Stimulated activated CD4-positive, alpha-beta T cell treated with anti-CD3 and anti-CD28 coated beads, Interleukin-4, amount 100 ng/mL, for 4 hours (primary cell): Measurements from ENCODE around the gene GRN.
"Not testable (repeated sequence)": the region's sequence is repeated elsewhere in the genome, so short reads cannot be mapped to it uniquely, and the experiment has no call there.

Experiments used
- DNase-seq, 2 experiments: peaks; one replicate each; pipeline ENCODE4 v3.0.0-alpha.2; 2020

Gene GRN

DNA sequence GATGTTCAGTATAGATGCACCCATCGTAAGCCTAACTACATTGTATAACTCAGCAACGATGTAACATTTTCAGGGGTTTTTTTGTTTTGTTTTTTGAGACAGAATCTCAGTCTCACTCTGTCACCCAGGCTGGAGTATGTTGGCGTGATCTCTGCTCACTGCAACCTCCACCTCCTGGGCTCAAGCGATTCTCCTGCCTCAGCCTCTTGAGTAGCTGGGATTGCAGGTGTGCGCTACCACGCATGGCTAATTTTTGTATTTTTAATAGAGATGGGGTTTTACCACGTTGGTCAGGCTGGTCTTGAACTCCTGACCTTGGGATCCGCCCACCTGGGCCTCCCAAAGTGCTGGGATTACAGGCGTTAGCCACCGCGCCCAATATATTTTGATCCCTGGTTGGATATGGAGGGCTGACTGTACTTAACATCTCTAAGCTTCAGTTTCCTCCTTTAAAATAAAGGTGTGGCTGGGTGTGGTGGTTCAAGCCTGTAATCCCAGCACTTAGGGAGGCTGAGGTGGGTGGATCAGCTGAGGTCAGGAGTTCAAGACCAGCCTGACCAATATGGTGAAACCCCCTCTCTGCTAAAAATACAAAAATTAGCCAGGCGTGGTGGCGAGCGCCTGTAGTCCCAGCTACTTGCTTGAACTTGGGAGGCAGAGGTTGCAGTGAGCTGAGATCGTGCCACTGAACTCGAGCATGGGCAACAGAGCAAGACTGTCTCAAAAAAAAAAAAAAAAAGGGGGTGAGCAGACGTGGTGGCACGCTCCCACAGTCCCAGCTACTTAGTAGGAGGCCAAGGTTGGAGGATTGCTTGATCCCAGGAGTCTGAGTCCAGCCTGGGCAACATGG lies 2.3 kb downstream of the GRN start:
- DNase-seq: not testable (repeated sequence)

DNA sequence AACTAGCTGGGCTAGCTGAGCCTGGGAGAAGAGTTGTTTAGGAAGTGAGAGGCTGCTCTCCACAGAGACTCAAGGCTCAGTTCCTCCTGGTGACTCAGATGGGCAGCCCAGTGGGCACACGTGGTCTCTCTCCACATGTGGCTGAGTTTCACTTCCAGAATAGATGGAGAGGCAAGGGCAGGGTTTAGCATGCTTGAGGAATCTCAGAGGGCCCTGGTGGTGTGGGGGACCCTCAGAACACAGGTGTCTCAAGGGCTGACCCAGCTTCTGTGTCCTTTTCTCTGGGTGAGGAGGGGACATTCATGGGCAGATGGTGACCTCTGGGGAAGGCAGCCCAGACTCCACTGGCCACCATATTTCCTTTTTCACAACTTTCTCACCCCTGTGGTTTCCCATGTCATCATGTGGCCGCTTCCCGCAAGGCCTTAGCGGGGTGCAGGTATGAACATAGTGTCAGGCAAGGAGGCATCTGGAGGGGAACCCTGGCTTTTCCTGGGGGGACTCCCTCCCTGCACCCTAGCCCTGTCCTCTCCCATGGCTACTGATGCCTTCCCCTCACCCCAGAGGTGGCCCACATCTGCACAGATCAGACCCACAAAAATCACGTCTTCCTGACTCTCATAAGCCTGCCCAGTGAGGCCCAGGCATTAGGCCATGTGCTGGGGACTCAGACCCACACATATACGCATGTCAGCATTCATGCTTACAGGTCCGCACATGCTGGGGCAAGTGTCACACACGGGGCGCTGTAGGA lies 3.3 kb downstream of the GRN start:
- no peak for DNase-seq

DNA sequence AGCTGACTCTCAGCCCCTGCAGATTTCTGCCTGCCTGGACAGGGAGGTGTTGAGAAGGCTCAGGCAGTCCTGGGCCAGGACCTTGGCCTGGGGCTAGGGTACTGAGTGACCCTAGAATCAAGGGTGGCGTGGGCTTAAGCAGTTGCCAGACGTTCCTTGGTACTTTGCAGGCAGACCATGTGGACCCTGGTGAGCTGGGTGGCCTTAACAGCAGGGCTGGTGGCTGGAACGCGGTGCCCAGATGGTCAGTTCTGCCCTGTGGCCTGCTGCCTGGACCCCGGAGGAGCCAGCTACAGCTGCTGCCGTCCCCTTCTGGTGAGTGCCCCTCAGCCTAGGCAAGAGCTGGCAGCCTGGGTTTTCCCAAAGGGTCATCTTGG lies 3.9 kb downstream of the GRN start:
- DNase-seq: no peak

DNA sequence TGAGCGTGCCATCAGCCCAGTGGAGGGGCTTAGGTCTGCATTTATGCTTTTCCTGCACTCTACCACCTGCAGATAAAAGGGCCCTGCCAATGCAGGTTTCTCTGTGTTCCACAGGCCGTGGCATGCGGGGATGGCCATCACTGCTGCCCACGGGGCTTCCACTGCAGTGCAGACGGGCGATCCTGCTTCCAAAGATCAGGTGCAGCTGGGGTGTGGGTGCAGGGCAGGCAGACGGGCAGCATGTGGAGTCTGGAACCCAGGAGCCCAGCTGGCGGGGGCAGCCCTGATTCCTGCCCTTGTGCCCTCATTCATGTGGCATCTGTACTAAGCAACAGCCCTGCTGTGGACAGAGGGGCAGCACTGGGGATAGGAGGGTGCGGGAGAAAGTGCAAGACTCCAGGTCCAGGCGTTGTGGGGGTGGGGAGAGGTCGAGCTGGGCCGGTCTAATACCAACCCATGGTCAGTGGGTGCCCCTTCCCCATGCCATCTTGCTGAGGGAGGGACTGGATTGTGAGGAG lies 4.5 kb downstream of the GRN start:
- no peak for DNase-seq

DNA sequence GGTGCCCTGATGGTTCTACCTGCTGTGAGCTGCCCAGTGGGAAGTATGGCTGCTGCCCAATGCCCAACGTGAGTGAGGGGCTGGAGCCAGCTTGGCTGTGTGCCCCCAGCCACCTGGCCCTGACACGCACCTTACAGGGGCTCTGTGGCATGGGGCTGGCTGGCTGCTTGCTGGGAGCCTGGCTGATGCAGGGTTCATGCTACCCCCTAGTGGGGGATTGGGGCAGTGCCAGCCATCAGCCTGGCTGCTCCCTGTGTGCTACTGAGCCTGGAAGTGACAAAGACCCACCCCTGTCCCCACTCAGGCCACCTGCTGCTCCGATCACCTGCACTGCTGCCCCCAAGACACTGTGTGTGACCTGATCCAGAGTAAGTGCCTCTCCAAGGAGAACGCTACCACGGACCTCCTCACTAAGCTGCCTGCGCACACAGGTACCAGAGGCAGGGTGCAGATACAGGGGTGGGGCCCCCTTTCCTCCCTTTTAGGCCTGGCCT lies 5.7 kb downstream of the GRN start:
- DNase-seq: peak; percentile 67 to 75

DNA sequence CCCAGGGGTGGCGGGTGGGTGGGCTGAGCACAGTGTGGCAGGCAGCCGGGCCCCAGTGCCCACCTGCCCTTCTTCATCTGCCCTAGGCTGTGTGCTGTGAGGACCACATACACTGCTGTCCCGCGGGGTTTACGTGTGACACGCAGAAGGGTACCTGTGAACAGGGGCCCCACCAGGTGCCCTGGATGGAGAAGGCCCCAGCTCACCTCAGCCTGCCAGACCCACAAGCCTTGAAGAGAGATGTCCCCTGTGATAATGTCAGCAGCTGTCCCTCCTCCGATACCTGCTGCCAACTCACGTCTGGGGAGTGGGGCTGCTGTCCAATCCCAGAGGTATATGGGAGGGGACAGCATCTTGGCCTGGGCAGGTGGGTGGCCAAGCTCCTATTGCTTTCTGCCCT lies 6.4 kb downstream of the GRN start:
- DNase-seq: no peak

DNA sequence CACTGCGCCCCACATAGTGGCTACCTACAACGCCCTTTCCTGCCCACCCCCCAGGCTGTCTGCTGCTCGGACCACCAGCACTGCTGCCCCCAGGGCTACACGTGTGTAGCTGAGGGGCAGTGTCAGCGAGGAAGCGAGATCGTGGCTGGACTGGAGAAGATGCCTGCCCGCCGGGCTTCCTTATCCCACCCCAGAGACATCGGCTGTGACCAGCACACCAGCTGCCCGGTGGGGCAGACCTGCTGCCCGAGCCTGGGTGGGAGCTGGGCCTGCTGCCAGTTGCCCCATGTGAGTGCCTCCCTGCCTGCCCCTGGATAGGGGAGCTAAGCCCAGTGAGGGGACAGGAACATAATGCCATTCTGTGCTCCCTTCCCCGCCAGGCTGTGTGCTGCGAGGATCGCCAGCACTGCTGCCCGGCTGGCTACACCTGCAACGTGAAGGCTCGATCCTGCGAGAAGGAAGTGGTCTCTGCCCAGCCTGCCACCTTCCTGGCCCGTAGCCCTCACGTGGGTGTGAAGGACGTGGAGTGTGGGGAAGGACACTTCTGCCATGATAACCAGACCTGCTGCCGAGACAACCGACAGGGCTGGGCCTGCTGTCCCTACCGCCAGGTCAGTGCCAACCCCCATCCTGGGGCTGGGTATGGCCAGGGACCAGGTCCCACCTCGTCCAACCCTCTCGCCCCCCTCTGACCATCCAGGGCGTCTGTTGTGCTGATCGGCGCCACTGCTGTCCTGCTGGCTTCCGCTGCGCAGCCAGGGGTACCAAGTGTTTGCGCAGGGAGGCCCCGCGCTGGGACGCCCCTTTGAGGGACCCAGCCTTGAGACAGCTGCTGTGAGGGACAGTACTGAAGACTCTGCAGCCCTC lies 7.1 kb downstream of the GRN start:
- no peak for DNase-seq

DNA sequence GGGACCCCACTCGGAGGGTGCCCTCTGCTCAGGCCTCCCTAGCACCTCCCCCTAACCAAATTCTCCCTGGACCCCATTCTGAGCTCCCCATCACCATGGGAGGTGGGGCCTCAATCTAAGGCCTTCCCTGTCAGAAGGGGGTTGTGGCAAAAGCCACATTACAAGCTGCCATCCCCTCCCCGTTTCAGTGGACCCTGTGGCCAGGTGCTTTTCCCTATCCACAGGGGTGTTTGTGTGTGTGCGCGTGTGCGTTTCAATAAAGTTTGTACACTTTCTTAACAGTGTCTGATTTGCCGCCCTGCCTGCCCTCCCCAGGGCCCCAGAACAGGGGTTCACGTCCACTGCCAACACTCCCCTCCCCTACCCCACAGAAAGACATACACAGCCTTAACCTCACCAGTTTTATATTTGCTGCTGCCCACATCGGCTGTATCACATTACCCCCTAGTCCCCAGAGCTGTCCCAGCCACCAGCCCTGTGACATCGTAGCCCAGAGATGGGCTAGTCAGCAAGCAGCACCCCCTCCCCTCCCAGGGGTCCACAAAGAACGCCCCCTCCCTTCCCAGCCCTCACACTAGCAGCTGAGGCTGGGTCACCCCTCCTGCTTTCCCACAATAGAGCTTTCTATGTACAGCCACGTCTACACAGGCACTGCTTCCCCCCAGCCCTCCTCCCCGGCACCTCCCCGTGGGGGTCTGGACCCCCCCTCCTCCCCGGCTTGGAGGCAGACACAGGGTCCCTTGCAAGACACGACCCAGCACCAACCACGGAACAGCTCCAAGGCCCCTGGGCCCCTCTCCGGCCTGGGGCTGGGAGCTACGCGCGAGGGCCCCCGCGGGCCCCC lies 7.9 kb downstream of the GRN start:
- no peak for DNase-seq

DNA sequence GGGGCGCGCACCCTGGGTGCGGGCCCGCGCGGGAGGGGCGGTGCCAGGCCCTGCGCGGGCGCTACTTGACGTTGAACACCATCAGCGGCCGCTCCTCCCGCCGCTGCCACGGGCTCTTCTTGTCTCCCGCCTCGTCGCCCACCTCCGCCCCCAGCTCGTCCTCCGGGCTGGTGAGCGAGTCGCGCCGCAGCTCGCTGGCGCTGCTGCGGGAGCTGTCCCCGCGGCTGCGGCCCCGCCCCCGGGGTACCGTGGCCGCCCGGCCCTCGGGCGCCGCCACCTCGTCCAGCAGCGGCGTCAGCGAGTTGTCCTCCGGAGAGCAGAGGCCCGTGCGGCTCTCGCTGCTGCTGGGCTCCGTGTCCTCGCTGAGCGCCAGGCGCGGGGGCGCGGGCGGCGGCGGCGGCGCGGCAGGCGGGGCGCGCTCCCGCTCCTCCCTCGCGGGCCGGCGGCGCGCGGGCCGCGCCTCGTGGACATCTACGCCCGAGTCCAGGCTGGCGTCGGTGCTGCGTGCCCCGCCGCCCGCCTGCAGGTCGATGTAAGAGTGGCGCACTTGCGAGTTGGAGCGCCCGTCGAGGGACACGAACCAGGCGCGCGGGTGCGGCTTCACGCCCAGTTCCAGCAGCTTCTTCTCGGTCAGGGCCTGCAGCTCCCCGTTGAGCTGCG lies 8.7 kb downstream of the GRN start:
- no peak for DNase-seq

DNA sequence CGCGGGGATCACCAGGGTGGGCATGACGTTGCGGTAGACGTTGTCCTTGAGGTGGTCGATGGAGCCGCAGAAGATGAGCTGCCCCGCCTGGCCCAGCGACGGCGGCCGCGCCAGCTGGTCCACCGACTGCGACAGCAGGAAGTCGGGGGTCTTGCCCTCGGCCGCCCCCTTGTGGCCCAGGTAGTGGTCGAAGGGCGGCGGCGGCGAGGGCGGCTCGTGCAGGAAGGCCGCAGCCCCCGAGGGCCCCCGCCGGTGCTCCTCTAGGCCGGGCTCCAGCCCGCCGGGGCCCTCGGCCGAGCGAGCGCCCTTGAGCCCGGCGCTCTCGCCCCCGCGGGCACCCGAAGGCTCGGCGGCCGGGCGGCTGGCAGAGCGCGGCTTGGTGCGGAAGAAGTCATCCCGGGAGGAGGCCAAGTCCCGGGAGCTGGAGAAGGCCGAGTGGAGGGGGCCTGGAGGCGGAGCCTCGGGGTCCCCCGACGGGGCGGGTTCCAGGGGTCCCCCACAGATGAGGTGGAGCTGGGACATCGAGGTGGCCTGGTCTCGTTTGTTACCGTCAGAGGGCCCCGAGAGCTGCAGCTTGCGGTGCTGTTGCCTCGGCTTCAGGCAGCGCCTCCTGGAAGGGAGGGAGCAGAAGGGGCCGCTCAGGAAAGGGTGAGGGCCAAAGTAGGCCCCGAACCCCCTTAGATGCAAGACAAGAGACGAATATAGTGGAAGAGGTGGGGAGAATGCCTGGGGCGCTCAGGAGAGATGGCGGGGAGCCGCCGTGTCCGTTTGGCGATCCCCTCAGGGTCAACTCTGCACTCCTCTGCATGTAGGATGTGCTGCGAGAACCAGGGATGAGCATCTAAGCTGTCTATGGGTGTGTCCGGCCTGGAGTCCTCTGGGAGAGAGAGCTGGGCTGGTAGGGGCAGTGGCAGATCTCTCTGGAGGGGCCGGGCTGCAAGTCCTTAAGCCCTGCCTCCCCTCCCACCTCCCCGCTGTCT lies 9.8 kb downstream of the GRN start:
- DNase-seq: peak; percentile 41 to 69

DNA sequence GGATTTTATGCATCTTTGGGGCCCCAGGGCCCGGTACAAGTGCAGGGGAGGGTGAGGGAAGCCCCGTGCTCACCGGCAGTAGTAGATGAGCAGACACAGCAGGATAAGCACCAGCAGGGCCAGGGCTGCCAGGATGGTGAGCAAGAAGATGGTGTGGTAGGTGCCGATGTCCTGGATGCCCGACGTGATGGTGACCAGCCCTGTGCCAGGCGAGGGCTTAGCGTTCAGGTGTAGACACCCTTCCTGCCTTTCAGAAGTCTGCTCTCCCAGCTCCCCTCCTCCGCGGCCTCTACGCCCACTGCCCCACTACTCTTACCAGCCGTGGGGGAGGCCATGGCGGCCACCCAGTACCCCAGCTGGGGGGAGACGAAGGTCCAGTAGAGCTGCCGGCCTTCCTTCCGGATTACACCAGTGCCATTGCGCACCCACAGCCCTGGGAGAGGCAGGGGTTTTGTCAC lies 10.6 kb downstream of the GRN start:
- no peak for DNase-seq

DNA sequence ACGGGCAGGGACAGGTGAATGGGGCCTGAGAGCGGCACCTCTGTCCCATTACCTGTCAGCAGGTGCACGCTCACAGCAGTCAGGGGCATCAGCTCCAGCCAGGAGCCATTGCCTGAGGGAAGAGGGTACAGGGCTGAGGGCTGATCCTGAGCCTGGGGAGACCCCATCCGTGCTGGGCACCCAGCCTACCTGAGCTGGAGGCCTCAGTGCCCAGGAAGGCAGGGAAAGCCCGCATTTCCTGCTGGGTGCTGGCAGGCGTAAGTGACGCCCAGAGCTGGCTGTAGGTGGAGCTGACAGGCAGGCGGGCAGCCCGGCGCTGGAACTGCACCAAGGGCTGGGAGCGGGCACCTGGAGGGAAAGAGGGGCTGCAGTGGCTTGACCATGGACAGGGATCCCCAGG lies 11.1 kb downstream of the GRN start:
- DNase-seq: no peak

DNA sequence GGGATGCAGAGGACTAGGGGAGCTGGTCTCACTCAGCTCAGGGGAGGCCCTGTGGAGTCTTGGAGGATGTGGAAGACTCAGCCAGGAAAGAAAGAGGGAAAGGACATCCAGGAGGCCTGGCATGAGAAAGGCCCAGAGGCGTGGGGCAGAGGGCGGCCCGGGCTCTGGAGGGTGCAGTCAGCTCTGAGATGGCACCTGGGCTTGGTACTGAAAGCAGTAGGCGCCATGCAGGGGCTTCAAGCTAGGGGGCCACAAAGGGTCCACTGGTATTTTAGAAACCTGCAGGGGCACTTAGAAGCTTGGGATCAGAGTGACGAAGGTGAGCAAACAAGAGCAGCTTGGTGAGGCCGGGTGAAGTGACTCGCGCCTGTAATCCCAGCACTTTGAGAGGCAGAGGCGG lies 13.0 kb downstream of the GRN start:
- DNase-seq: no peak

DNA sequence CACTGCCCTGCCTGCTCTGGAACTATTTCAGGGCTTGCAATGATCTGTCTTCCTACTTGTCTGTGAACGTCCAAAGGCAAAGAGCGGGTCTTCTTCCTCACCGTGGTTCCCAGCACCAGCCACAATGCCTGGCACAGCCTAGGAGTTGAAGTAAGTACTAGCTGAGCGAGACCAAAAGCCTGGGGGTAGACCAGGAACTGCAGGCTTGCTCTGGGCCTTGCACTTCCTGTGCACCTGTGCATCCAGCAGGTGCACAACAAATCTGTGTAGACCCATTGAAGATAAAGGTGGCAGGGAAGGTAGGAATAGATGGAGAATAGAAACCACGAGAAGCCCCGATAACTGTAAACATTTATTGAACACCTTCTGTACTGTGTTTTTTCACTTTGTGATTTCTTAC lies 13.9 kb downstream of the GRN start:
- DNase-seq: no peak

DNA sequence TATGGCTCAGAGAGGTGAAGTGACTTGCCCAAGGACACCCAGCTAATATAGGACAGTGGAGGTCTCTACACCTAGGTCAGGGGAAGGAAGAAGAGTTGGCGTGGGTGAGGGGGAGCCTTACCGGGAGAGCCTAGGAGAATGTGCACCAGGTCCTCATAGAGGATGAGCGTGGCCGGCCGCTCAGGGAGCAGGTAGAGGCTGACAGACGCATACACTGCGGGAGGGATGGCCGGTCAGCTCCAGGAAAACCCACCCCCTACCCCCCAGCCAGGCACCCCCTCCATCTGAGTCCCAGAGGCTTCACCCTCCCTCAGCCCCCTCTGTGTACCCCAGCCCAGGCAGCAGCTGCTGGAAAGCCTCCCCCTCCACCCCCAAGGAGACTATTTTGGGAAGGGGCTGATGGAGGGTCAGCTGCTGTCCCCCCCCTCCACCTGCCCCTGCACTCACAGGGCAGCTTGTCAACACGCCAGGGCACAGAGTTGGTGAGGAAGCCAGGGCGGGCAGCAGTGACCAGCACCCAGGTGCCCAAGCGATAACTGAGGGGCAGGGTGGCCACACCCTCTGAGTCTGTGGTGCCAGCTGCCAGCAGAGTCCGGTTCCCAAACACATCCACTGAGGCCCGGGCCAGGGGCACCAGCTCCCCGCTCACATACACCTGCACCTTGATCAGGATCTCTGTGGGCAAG lies 14.5 kb downstream of the GRN start:
- DNase-seq: no peak

DNA sequence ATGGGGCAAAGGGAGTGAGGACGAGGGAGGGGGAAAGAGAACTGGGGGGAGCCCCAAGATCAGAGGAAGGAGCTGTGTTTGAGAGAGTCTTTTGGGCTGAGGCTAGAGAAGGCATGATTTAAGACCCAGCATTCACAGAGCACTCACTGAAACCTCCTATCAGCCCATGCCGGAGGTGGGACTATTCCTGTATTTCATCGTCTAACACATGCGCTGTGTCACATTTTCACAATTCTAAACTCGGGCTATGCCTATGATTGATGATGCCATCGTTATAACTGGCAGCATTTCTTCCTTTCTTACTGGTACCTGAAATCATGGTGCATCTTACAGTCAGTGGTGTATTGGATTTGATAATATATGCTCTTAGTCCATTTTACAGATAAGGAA lies 15.0 kb downstream of the GRN start:
- DNase-seq: no peak

DNA sequence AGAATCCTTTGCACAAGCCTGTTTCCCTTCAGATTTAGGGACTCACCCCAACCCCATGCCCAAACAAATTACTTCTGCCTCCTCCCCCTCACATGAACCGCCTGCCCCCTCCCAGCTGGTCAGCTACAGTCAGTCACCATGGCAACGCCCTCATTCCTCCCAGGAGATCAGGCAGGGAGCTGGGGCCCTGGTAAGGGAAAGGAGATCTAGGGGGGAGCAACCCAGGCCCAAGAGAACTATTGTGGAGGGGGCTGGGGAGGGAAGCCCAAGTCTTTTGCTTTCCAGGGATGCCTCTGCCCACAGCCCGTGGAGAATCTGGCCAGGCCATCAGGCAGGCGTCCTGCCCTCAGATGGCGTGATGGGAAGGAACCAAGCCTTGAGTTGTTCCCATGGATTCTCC lies 15.7 kb downstream of the GRN start:
- no peak for DNase-seq

DNA sequence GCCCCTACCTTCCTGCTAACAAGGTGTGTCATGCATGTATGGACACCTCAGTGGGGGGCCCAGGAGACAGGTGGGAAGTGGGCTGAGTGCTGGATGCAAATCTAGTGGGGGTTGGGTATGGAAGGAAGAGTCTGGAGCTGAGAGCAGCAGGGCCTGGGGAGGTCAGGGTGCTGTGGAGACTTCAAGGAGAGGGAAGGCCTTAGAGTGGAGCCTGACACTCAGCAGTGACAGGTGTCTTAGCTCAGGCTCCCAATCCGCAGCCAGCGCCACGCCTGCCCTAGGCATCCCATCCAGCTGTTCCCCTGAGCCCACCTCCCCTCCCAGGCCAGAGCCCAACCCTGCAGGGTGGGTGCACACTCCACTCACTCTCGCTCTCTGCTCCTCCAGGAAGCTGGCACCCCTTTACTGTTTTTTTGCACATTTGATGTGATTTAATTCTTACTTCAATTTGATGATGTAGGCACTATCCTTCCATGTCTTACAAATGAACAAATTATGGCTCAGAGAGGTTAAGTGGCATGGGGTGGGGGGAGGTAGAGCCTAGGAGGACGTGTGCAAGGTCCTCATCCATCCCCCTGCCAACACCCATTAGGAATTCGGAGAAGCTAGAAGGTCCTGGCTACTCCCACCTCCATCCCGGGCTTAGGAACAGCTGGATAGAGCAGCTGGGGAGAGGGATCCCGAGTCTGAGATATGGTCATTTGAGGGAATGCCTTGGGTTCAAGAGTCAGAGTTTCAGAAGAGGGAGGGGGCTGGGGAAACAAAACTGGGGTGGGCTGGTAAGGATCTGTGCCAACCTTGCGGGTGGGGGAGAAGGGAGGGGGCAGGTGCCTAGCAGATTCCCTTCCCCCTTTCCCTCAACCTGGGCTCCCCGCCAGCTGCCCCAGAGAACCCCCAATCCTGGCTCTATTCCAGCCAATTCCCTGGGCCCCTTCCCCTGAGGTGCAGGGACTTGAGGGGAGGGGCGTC lies 16.5 kb downstream of the GRN start:
- no peak for DNase-seq
